Neural crest cell (in vitro differentiated cells): ENCODE results near the gene AMT. TPM values are rescaled to one million over a fixed set of nuclear protein-coding genes. Genes with fewer than 3 reads are reported as not detected.
A peak's percentile ranks its signal among the peaks of the same experiment; 100 is the strongest.

Experiments used
- DNase-seq: peaks from one replicate; pipeline ENCODE4 v3.0.0; 2021; ENCODE audit warnings: low read depth, mixed read lengths, low spot score
- H3K27ac Mint-ChIP-seq: one replicate; pipeline ENCODE4 v1.8.0; 2021; ENCODE audit warnings: mild to moderate bottlenecking, mixed read lengths; ENCODE audit not compliant: unreplicated experiment
- H3K27me3 Mint-ChIP-seq: 2 replicates; pipeline ENCODE4 v1.8.0; 2021; ENCODE audit warnings: low read depth, mild to moderate bottlenecking, mixed read lengths
- H3K36me3 Mint-ChIP-seq: 2 replicates; pipeline ENCODE4 v1.8.0; 2021; ENCODE audit warnings: low read depth, mild to moderate bottlenecking, mixed read lengths
- H3K4me1 Mint-ChIP-seq: 2 replicates; pipeline ENCODE4 v1.8.0; 2021; ENCODE audit warnings: mixed read lengths
- H3K4me3 Mint-ChIP-seq: one replicate; pipeline ENCODE4 v1.8.0; 2021; ENCODE audit warnings: mild to moderate bottlenecking, mixed read lengths
- H3K9me3 Mint-ChIP-seq: 2 replicates; pipeline ENCODE4 v1.8.0; 2021; ENCODE audit warnings: mixed read lengths
- total RNA-seq: library from RNA; stranded (reverse); gene quantifications from 2 replicates; pipeline ENCODE4 v1.2.1, GENCODE V29; 2021
- TF ChIP-seq, protein P1 (sequence below): fragments of 200-600 bp; sonication (generic); conservative IDR thresholded peaks from 2 replicates; pipeline ENCODE4 v1.5.0; 2021; ENCODE audit warnings: antibody characterized with exemption, mild to moderate bottlenecking

Gene AMT
- total RNA-seq, 1 donor from 2014 or later: 14.0 TPM

DNA sequence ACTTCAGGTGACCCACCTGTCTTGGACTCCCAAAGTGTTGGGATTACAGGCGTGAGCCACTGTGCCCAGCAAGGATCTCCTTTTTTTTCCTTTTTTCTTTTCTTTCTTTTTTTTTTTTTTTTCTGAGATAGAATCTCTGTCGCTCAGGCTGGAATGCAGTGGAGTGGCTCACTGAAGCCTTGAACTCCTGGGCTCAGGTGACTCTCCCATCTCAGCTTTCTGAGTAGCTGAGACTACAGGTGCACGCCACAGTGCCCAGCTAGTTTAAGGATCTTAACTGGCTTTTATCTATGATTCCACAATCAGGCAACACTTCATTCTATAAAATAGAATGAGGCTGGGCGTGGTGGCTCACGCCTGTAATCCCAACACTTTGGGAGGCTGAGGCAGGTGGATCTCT lies 23.1 kb upstream of the AMT start:
- DNase-seq: no peak
- Mint-ChIP-seq H3K4me3 (no peak overlapping the region), H3K9me3 (no peaks in the 10 kb centered on the region), H3K27ac (no peak overlapping the region), H3K36me3 (no peaks in the 10 kb centered on the region), H3K4me1 (peaks cover 5% of the 10 kb centered on the region), H3K27me3 (no peaks in the 10 kb centered on the region)
- TF ChIP-seq, protein P1, sequence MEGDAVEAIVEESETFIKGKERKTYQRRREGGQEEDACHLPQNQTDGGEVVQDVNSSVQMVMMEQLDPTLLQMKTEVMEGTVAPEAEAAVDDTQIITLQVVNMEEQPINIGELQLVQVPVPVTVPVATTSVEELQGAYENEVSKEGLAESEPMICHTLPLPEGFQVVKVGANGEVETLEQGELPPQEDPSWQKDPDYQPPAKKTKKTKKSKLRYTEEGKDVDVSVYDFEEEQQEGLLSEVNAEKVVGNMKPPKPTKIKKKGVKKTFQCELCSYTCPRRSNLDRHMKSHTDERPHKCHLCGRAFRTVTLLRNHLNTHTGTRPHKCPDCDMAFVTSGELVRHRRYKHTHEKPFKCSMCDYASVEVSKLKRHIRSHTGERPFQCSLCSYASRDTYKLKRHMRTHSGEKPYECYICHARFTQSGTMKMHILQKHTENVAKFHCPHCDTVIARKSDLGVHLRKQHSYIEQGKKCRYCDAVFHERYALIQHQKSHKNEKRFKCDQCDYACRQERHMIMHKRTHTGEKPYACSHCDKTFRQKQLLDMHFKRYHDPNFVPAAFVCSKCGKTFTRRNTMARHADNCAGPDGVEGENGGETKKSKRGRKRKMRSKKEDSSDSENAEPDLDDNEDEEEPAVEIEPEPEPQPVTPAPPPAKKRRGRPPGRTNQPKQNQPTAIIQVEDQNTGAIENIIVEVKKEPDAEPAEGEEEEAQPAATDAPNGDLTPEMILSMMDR: no peak

DNA sequence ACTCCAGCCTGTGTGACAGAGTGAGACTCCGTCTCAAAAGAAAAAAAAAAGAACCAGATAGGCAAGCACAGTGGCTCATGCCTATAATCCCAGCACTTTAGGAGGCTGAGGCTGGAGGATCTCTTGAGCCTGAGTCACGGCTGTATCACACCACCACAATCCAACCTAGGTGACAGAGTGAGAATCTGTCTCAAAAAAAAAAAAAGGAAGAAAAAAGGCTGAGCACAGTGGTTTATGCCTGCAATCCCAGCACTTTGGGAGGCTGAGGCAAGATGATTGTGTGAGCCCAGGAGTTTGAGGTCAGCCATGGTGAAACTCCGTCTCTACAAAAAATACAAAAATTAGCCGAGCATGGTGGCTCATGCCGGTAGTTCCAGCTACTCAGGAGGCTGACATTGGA lies 12.5 kb upstream of the AMT start:
- peaks cover 2% of the 10 kb centered on the region for H3K4me1 Mint-ChIP-seq
- TF ChIP-seq, protein P1: no peak
- H3K27ac Mint-ChIP-seq: no peak overlapping the region
- no peaks in the 10 kb centered on the region for H3K9me3 Mint-ChIP-seq
- no peaks in the 10 kb centered on the region for H3K36me3 Mint-ChIP-seq
- DNase-seq: no peak
- H3K4me3 Mint-ChIP-seq: no peak overlapping the region
- no peaks in the 10 kb centered on the region for H3K27me3 Mint-ChIP-seq

DNA sequence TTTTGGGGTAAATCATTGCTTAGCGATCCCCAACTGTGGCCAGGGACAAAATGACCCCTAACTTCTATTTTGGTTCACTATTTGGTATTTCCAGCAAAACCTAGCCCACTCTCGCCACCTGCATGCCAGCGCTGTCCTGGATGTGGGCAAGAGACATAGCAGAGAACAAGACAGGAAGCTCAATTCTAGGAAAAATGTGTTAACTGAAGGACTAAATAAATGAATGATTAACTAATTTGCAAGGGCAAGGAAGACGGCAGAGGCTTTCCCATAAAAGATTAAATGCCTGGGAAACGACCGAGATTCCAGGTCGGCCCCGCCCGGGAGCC lies 6.4 kb upstream of the AMT start:
- peaks cover 10% of the 10 kb centered on the region for H3K4me1 Mint-ChIP-seq
- TF ChIP-seq, protein P1: peak; percentile 17
- no peak for DNase-seq

DNA sequence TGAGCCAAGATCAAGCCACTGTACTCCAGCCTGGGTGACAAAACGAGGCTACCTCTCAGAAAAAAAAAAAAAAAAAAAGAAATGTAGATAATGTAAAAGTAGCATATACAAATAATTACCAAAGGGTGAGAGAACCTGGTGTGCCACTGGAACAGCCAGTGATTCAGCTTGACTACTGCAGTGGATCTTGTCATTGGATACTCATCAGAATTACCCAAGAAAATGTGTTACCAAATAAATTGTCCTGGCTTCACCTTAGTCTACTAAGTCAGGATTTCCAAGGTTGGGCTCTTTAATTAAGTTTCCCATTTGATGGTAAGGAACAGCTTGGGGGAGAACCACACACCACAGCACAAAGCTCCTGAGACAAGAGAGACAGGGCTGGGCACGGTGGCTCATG lies 5.3 kb upstream of the AMT start:
- peak overlapping the region; percentile 99 for H3K4me3 Mint-ChIP-seq
- H3K36me3 Mint-ChIP-seq: peaks cover 3% of the 10 kb centered on the region
- H3K27ac Mint-ChIP-seq: no peak overlapping the region

More for the DNA sequence above, 6.4 kb upstream of the AMT start:
- no peaks in the 10 kb centered on the region for H3K27me3 Mint-ChIP-seq
- no peaks in the 10 kb centered on the region for H3K9me3 Mint-ChIP-seq
- peak overlapping the region; percentile 99 for H3K4me3 Mint-ChIP-seq
- no peak overlapping the region for H3K27ac Mint-ChIP-seq
- peaks cover 3% of the 10 kb centered on the region for H3K36me3 Mint-ChIP-seq

DNA sequence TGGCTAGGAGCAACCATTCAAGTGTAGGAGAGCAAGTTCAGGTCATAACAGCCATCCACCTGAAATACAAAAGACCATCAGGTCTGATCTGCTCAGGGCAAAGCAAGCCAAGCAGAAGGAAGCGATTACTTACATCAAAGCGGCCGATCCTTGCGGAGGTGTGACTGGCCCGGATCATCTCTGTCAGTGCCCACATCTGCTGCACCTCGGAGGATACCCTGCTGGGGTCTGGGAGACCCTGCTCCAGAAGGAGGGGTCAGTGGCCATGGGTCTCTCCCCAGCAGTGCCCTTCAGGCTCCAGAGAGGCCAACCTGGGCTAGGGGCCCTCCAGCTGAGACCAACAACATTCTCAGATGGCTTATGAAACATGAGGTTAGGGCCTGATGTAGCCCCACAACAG lies 2.5 kb upstream of the AMT start:
- H3K4me3 Mint-ChIP-seq: peak overlapping the region; percentile 24
- peaks cover 3% of the 10 kb centered on the region for H3K36me3 Mint-ChIP-seq
- H3K27ac Mint-ChIP-seq: no peak overlapping the region
- H3K9me3 Mint-ChIP-seq: no peaks in the 10 kb centered on the region
- H3K27me3 Mint-ChIP-seq: no peaks in the 10 kb centered on the region
- peaks cover 25% of the 10 kb centered on the region for H3K4me1 Mint-ChIP-seq
- no peak for DNase-seq
- TF ChIP-seq, protein P1: no peak

More for the DNA sequence above, 5.3 kb upstream of the AMT start:
- Mint-ChIP-seq H3K4me1 (peaks cover 16% of the 10 kb centered on the region), H3K9me3 (no peaks in the 10 kb centered on the region), H3K27me3 (no peaks in the 10 kb centered on the region)
- TF ChIP-seq, protein P1: no peak
- DNase-seq: no peak

DNA sequence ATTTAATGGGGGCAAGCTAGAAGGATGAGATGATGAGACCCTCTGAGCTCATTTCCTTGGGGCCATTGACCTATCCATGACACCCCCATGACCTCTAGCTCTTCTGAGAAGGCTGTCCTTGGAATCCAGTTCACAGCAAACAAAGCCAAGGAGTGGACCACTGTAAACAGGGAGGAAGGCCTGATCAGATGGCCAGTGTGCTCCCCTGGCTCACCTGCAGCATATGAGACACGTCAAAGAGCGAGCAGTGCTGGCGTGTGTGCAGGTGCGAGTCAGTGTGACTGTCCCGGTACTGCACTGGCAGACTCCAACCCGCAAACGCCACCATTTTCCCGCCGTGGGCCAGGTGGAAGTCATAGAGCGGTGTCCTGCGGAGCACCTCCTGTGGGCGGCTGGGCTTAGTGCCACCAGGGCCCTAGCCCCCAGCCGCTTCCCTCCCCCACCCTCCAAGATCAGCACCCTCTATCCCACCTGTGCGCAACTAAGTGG lies 339 bp downstream of the AMT start:
- TF ChIP-seq, protein P1: no peak
- peak overlapping the region; percentile 90 for H3K4me3 Mint-ChIP-seq
- H3K9me3 Mint-ChIP-seq: no peaks in the 10 kb centered on the region
- H3K27me3 Mint-ChIP-seq: no peaks in the 10 kb centered on the region
- peaks cover 3% of the 10 kb centered on the region for H3K36me3 Mint-ChIP-seq
- peaks cover 16% of the 10 kb centered on the region for H3K4me1 Mint-ChIP-seq
- DNase-seq: no peak
- H3K27ac Mint-ChIP-seq: peak overlapping the region; percentile 19
